BLaER1 treated with 17β-estradiol and CSF1 and Interleukin-3, amounts not matched to agents 10 nM and 100 nM (cell line): ENCODE data around the gene PNPLA1.

Experiments used
- H3K27ac ChIP-seq, 11 experiments: shearing (Covaris generic); formaldehyde crosslinking; 2 replicates each; pipeline ENCODE4 v1.8.1; 2022
- H3K27me3 ChIP-seq, 11 experiments: shearing (Covaris generic); formaldehyde crosslinking; 2 replicates each; pipeline ENCODE4 v1.8.1; 2022
- H3K36me3 ChIP-seq, 11 experiments: shearing (Covaris generic); formaldehyde crosslinking; 2 replicates each; pipeline ENCODE4 v1.8.1; 2022
- H3K4me1 ChIP-seq, 10 experiments: shearing (Covaris generic); formaldehyde crosslinking; 2 replicates each; pipeline ENCODE4 v1.8.1; 2022
- H3K4me2 ChIP-seq, 11 experiments: shearing (Covaris generic); formaldehyde crosslinking; 2 replicates each; pipeline ENCODE4 v1.8.1; 2022
- H3K4me3 ChIP-seq, 10 experiments: shearing (Covaris generic); formaldehyde crosslinking; 2 replicates each; pipeline ENCODE4 v1.8.1; 2022
- H3K9ac ChIP-seq, 11 experiments: shearing (Covaris generic); formaldehyde crosslinking; 2 replicates each; pipeline ENCODE4 v1.8.1; 2022
- H3K9me3 ChIP-seq, 11 experiments: shearing (Covaris generic); formaldehyde crosslinking; replicated peaks in 1 of 11; 2 replicates each; pipeline ENCODE4 v1.8.1; 2022
- H4K20me1 ChIP-seq, 11 experiments: shearing (Covaris generic); formaldehyde crosslinking; 2 replicates each; pipeline ENCODE4 v1.8.1; 2022
- Cebpa-rat ChIP-seq, 11 experiments: shearing (Covaris generic); IDR thresholded peaks; 2 replicates each; pipeline ENCODE4 v1.8.1; 2022

The PNPLA1 gene

GRCh38 chr6:36320475-36320874, 50.6 kb downstream of the PNPLA1 start:
- Histone ChIP-seq H3K4me1 (peaks cover 12 to 36% (median 33%) of the 10 kb centered on the region in 10 experiments; a peak in 19 of 20 replicates), H3K9me3 (no peaks in the 10 kb centered on the region), H3K27ac (no peak overlapping the region), H3K4me2 (no peak overlapping the region), H3K9ac (no peak overlapping the region), H3K36me3 (no peaks in the 10 kb centered on the region), H3K27me3 (no peaks in the 10 kb centered on the region), H4K20me1 (no peaks in the 10 kb centered on the region), H3K4me3 (no peak overlapping the region)
- TF ChIP-seq Cebpa-rat (IDR thresholded peaks at IDR 0.05), result no peak

- H3K9me3 ChIP-seq, result no peaks in the 10 kb centered on the region
- H3K27ac ChIP-seq, result peak overlapping the region in 3 of 11 experiments; percentile 41 to 65 (median 59); a peak in 2 of 22 replicates
- H4K20me1 ChIP-seq, result no peaks in the 10 kb centered on the region
- H3K4me2 ChIP-seq, result peak overlapping the region in 9 of 11 experiments; percentile 53 to 79 (median 63); a peak in 16 of 22 replicates
- H3K36me3 ChIP-seq, result no peaks in the 10 kb centered on the region
- TF ChIP-seq Cebpa-rat (IDR thresholded peaks at IDR 0.05), result no peak
- no peak overlapping the region for H3K4me3 ChIP-seq
- no peaks in the 10 kb centered on the region for H3K27me3 ChIP-seq
- H3K4me1 ChIP-seq, result peaks cover 18 to 57% (median 54%) of the 10 kb centered on the region in 10 experiments
- H3K9ac ChIP-seq, result no peak overlapping the region; a peak in 2 of 22 replicates
These were observed 52.7 kb downstream of the PNPLA1 start for GRCh38 chr6:36322591-36322990.

- Histone ChIP-seq H3K4me3 (no peak overlapping the region), H3K27me3 (no peaks in the 10 kb centered on the region), H3K4me2 (peak overlapping the region in 9 of 11 experiments; percentile 53 to 79 (median 63); a peak in 18 of 22 replicates), H3K9me3 (no peaks in the 10 kb centered on the region), H3K9ac (peak overlapping the region in 1 of 11 experiments; percentile 30; a peak in 5 of 22 replicates), H3K4me1 (peaks cover 22 to 61% (median 59%) of the 10 kb centered on the region in 10 experiments), H4K20me1 (no peaks in the 10 kb centered on the region), H3K36me3 (no peaks in the 10 kb centered on the region), H3K27ac (peak overlapping the region in 8 of 11 experiments; percentile 4 to 65 (median 41); a peak in 8 of 22 replicates)
- TF ChIP-seq Cebpa-rat (IDR thresholded peaks at IDR 0.05), result no peak
These were observed 53.2 kb downstream of the PNPLA1 start for GRCh38 chr6:36323062-36323461.

GRCh38 chr6:36324191-36324590, 54.3 kb downstream of the PNPLA1 start:
- no peaks in the 10 kb centered on the region for H3K27me3 ChIP-seq
- peak in 1 of 11 experiments; percentile 33; a peak in 1 of 22 replicates for TF ChIP-seq Cebpa-rat (IDR thresholded peaks at IDR 0.05)
- no peaks in the 10 kb centered on the region for H3K9me3 ChIP-seq
- peaks cover 22 to 73% (median 70%) of the 10 kb centered on the region in 10 experiments for H3K4me1 ChIP-seq
- H3K27ac ChIP-seq, result peak overlapping the region in 7 of 11 experiments; percentile 4 to 65 (median 41); a peak in 6 of 22 replicates
- H3K9ac ChIP-seq, result peak overlapping the region in 4 of 11 experiments; percentile 19 to 41 (median 28); a peak in 4 of 22 replicates
- H4K20me1 ChIP-seq, result no peaks in the 10 kb centered on the region
- no peak overlapping the region for H3K4me3 ChIP-seq
- peak overlapping the region in 10 of 11 experiments; percentile 18 to 79 (median 62); a peak in 18 of 22 replicates for H3K4me2 ChIP-seq
- H3K36me3 ChIP-seq, result no peaks in the 10 kb centered on the region

- Histone ChIP-seq H3K27me3 (no peaks in the 10 kb centered on the region), H3K36me3 (no peaks in the 10 kb centered on the region), H3K4me1 (peaks cover 23 to 78% (median 75%) of the 10 kb centered on the region in 10 experiments), H4K20me1 (no peaks in the 10 kb centered on the region), H3K4me2 (peak overlapping the region in 9 of 11 experiments; percentile 1 to 86 (median 79); a peak in 16 of 22 replicates), H3K27ac (peak overlapping the region in 5 of 11 experiments; percentile 1 to 65 (median 37); a peak in 6 of 22 replicates), H3K9ac (no peak overlapping the region), H3K9me3 (no peaks in the 10 kb centered on the region), H3K4me3 (no peak overlapping the region)
- TF ChIP-seq Cebpa-rat (IDR thresholded peaks at IDR 0.05), result no peak
These were observed 54.9 kb downstream of the PNPLA1 start for GRCh38 chr6:36324715-36325114.

DNA sequence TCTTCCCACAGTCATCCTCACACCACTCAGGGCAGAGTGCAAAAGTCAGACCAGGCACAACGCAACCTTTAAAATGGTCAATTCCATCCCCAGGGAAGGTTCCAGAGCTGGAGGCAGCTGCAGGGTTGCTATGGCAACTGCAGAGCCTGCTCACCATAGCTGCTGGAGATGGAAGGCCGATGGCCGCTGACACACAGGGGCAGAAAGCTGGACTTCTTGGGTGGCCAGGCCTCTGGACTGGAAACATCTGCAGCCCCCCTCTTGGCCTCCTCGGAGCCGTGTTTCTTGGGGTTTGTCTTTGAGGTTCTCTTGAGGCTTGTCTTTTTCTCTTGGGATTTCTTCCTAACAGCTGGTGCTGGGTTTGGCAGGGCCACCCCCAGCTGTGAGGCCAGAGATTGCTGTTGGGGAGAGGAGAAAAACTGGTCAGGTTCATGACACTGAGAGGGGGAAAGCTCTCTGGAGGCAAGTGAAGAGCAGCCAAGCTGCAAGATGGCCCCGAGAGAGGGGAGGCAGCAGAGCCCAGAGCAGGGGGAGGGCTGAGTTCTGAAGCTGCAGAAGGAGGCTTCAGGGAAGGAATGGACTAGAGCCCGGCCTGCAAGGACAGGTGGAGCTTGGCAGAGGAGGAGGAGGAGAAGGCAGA, 56.6 kb downstream of the PNPLA1 start:
- H4K20me1 ChIP-seq, result 0 out of 22 replicates have a peak, but pooled peaks cover 0 to 4% (median 0%) of the 10 kb centered on the region in 11 experiments
- H3K27me3 ChIP-seq, result no peaks in the 10 kb centered on the region
- H3K27ac ChIP-seq, result peak overlapping the region in 1 of 11 experiments; percentile 22; a peak in 3 of 22 replicates
- H3K36me3 ChIP-seq, result no peaks in the 10 kb centered on the region
- peak overlapping the region in 10 of 11 experiments; percentile 34 to 86 (median 78); a peak in 19 of 22 replicates for H3K4me2 ChIP-seq
- TF ChIP-seq Cebpa-rat (IDR thresholded peaks at IDR 0.05), result no peak
- peak overlapping the region in 2 of 11 experiments; percentile 11 to 21; a peak in 2 of 22 replicates for H3K9ac ChIP-seq
- H3K4me3 ChIP-seq, result no peak overlapping the region
- no peaks in the 10 kb centered on the region for H3K9me3 ChIP-seq
- peaks cover 29 to 95% (median 87%) of the 10 kb centered on the region in 10 experiments for H3K4me1 ChIP-seq

GRCh38 chr6:36327226-36327918, 57.5 kb downstream of the PNPLA1 start:
- Histone ChIP-seq H3K27me3 (no peaks in the 10 kb centered on the region), H3K4me2 (peak overlapping the region; percentile 34 to 86 (median 78)), H3K9ac (peak overlapping the region in 2 of 11 experiments; percentile 11 to 21; a peak in 2 of 22 replicates), H3K9me3 (no peaks in the 10 kb centered on the region), H3K27ac (peak overlapping the region in 1 of 11 experiments; percentile 22; a peak in 2 of 22 replicates), H3K4me1 (peaks cover 29 to 100% (median 93%) of the 10 kb centered on the region in 10 experiments), H3K4me3 (no peak overlapping the region), H3K36me3 (no peaks in the 10 kb centered on the region), H4K20me1 (0 out of 22 replicates have a peak, but pooled peaks cover 0 to 4% (median 0%) of the 10 kb centered on the region in 11 experiments)
- no peak for TF ChIP-seq Cebpa-rat (IDR thresholded peaks at IDR 0.05)

GRCh38 chr6:36327919-36328236, 58.0 kb downstream of the PNPLA1 start:
- Histone ChIP-seq H3K4me3 (no peak overlapping the region), H3K27me3 (no peaks in the 10 kb centered on the region), H3K4me1 (peaks cover 27 to 100% (median 90%) of the 10 kb centered on the region in 10 experiments), H3K36me3 (no peaks in the 10 kb centered on the region), H4K20me1 (0 out of 22 replicates have a peak, but pooled peaks cover 0 to 4% (median 0%) of the 10 kb centered on the region in 11 experiments), H3K27ac (no peak overlapping the region), H3K9ac (no peak overlapping the region), H3K9me3 (no peaks in the 10 kb centered on the region), H3K4me2 (peak overlapping the region in 8 of 11 experiments; percentile 36 to 86 (median 80); a peak in 14 of 22 replicates)
- TF ChIP-seq Cebpa-rat (IDR thresholded peaks at IDR 0.05), result no peak

DNA sequence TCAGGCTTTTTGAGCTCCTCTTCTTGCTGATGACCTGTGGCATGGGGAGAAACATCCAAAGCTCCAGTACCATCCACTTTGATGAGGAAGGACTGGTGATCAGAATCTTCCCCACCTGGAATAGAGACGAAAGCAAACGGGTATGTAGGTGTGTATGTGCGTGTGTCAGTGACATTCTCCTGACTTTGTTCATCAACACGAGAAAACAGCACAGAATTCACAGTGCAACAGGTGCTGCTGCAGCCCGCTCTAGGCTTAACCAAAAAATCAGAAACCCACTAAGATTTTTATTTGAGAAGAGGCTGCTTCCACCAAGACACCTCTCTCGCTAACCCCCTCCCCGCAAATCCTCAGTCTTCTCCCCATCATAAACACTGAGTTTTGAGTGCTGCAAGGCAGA, 58.7 kb downstream of the PNPLA1 start:
- H3K27ac ChIP-seq, result no peak overlapping the region

More for the DNA sequence above, 58.7 kb downstream of the PNPLA1 start:
- no peaks in the 10 kb centered on the region for H3K27me3 ChIP-seq
- H3K9me3 ChIP-seq, result no peaks in the 10 kb centered on the region
- H3K4me1 ChIP-seq, result peaks cover 24 to 100% (median 90%) of the 10 kb centered on the region in 10 experiments
- TF ChIP-seq Cebpa-rat (IDR thresholded peaks at IDR 0.05), result no peak
- no peak overlapping the region for H3K4me3 ChIP-seq
- H3K4me2 ChIP-seq, result peak overlapping the region in 8 of 11 experiments; percentile 1 to 86 (median 80); a peak in 14 of 22 replicates
- no peaks in the 10 kb centered on the region for H3K36me3 ChIP-seq
- H3K9ac ChIP-seq, result no peak overlapping the region
- 0 out of 22 replicates have a peak, but pooled peaks cover 0 to 4% (median 0%) of the 10 kb centered on the region in 11 experiments for H4K20me1 ChIP-seq
